ENCODE data around the gene NECTIN1.

The NECTIN1 gene

GRCh38 chr11:119691701-119692539 is 37.1 kb downstream of the NECTIN1 start:
- no peak for DNase-seq

GRCh38 chr11:119691020-119691666 is 37.9 kb downstream of the NECTIN1 start:
- DNase-seq: no peak

- DNase-seq: no peak
These were observed 39.7 kb downstream of the NECTIN1 start for GRCh38 chr11:119689302-119689701.

GRCh38 chr11:119688356-119688755 is 40.6 kb downstream of the NECTIN1 start:
- peak in 1 of 4 experiments; percentile 30 for DNase-seq

- DNase-seq: no peak
These were observed 41.5 kb downstream of the NECTIN1 start for GRCh38 chr11:119687373-119688046.

- no peak for DNase-seq
These were observed 42.7 kb downstream of the NECTIN1 start for GRCh38 chr11:119686177-119686882.

- no peak for DNase-seq
These were observed 43.8 kb downstream of the NECTIN1 start for GRCh38 chr11:119685111-119685746.

- DNase-seq: peak in 2 of 4 experiments; percentile 10 to 31
These were observed 44.5 kb downstream of the NECTIN1 start for GRCh38 chr11:119684361-119685110.

GRCh38 chr11:119683783-119684182 is 45.2 kb downstream of the NECTIN1 start:
- DNase-seq: no peak

GRCh38 chr11:119681361-119681910 is 47.6 kb downstream of the NECTIN1 start:
- DNase-seq: peak in 1 of 4 experiments; percentile 22

- peak; percentile 33 to 68 (median 46) for DNase-seq
These were observed 48.2 kb downstream of the NECTIN1 start for GRCh38 chr11:119680541-119681360.

GRCh38 chr11:119679346-119679745 is 49.7 kb downstream of the NECTIN1 start:
- no peak for DNase-seq

- DNase-seq: no peak
These were observed 50.6 kb downstream of the NECTIN1 start for GRCh38 chr11:119678351-119678750.

GRCh38 chr11:119677840-119678239 is 51.2 kb downstream of the NECTIN1 start:
- DNase-seq: no peak

GRCh38 chr11:119676461-119677020 is 52.5 kb downstream of the NECTIN1 start:
- DNase-seq: no peak

GRCh38 chr11:119673759-119674336 is 55.2 kb downstream of the NECTIN1 start:
- peak; percentile 35 to 65 (median 58) for DNase-seq

GRCh38 chr11:119673052-119673758 is 55.8 kb downstream of the NECTIN1 start:
- no peak for DNase-seq

- no peak for DNase-seq
These were observed 56.4 kb downstream of the NECTIN1 start for GRCh38 chr11:119672597-119672996.

- DNase-seq: no peak
These were observed 57.4 kb downstream of the NECTIN1 start for GRCh38 chr11:119671561-119672015.
